AG04450 (cell line): ENCODE data around the gene TULP4. TPM values are rescaled to one million over a fixed set of nuclear protein-coding genes. Genes with fewer than 3 reads are reported as not detected.

Source experiments
- CTCF ChIA-PET: fragments of 300-600, 350-600 bp; formaldehyde crosslinking; extraction: SDS; loops from one replicate; lab custom pipeline; 2022; ENCODE audit warnings: antibody characterized with exemption, inconsistent platforms; lab: Charles Lee
- POLR2A ChIA-PET: fragments of 350-600 bp; formaldehyde crosslinking; extraction: SDS; loops from one replicate; lab custom pipeline; 2021; ENCODE audit warnings: antibody characterized with exemption, inconsistent platforms; lab: Yijun Ruan, JAX
- DNase-seq: peaks from one replicate; pipeline ENCODE4 v3.0.0-alpha.2; 2011; ENCODE audit warnings: low read depth, low spot score
- H3K27ac ChIP-seq: one replicate; pipeline ENCODE4 v1.5.1; 2012; ENCODE audit warnings: low read depth, low read length, control low read depth
- H3K27me3 ChIP-seq: one replicate; pipeline ENCODE4 v1.6.0; 2012; ENCODE audit warnings: low read length; ENCODE audit not compliant: control insufficient read depth, insufficient read depth
- H3K4me3 ChIP-seq: 2 replicates; pipeline ENCODE4 v1.5.1; 2011; ENCODE audit warnings: mild to moderate bottlenecking, low read depth, low read length, control low read depth
- H3K9me3 ChIP-seq: 2 replicates; pipeline ENCODE4 v1.5.1; 2012; ENCODE audit warnings: low read length; ENCODE audit not compliant: control insufficient read depth, insufficient read depth
- polyA plus RNA-seq: library from polyadenylated mRNA; depleted of rRNA; stranded (reverse); fragments of >200 nt; gene quantifications from 2 replicates; pipeline ENCODE4 v1.2.3, GENCODE V29; 2011
- TF ChIP-seq, protein P1 (sequence below): IDR thresholded peaks from 2 replicates; pipeline ENCODE4 v1.5.1; 2011; ENCODE audit warnings: low read depth, low read length, control low read depth, inconsistent platforms

Gene TULP4
- polyA plus RNA-seq, 1 experiment: 15.9 TPM

- no peak for DNase-seq
- no peaks in the 10 kb centered on the region for H3K27me3 ChIP-seq
- H3K27ac ChIP-seq: no peak overlapping the region
- H3K9me3 ChIP-seq: no peaks in the 10 kb centered on the region
- CTCF ChIA-PET: no interaction called here
- H3K4me3 ChIP-seq: no peak overlapping the region
- POLR2A ChIA-PET: no interaction called here
- TF ChIP-seq, protein P1, sequence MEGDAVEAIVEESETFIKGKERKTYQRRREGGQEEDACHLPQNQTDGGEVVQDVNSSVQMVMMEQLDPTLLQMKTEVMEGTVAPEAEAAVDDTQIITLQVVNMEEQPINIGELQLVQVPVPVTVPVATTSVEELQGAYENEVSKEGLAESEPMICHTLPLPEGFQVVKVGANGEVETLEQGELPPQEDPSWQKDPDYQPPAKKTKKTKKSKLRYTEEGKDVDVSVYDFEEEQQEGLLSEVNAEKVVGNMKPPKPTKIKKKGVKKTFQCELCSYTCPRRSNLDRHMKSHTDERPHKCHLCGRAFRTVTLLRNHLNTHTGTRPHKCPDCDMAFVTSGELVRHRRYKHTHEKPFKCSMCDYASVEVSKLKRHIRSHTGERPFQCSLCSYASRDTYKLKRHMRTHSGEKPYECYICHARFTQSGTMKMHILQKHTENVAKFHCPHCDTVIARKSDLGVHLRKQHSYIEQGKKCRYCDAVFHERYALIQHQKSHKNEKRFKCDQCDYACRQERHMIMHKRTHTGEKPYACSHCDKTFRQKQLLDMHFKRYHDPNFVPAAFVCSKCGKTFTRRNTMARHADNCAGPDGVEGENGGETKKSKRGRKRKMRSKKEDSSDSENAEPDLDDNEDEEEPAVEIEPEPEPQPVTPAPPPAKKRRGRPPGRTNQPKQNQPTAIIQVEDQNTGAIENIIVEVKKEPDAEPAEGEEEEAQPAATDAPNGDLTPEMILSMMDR: no peak
Observed at GRCh38 chr6:158415666-158416065, 103.4 kb downstream of the TULP4 start.

GRCh38 chr6:158416883-158417759, 104.9 kb downstream of the TULP4 start:
- Histone ChIP-seq H3K27ac (peak overlapping the region; percentile 41), H3K27me3 (no peaks in the 10 kb centered on the region), H3K9me3 (no peaks in the 10 kb centered on the region), H3K4me3 (no peak overlapping the region)
- DNase-seq: no peak
- POLR2A ChIA-PET: interaction anchor here (0.6 kb wide), 1 partner anchor 43 kb away, joined by 4 read pairs; no protein-coding TSS in a partner anchor
- CTCF ChIA-PET: interaction anchor here (0.7 to 1.4 kb wide), 3 partner anchors 32 to 196 kb away, joined by 3 to 6 read pairs (median 4); no protein-coding TSS in a partner anchor
- TF ChIP-seq, protein P1: no peak

DNA sequence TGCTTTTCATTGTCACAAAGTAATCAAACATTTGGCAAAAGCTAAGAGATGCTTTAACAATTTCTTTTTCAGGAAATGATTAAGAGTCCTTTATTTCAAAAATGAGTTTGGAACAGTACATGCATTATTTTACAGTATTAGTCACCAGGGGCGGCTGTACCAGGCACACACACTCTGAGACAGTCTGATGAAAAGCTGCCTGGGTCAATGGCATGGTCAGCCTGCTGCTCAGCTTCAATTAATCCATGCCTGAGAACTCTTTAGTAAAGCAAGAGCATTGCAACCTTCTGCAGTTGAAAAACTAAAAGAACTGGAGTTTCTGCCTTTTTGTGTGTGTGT, 105.5 kb downstream of the TULP4 start:
- H3K27me3 ChIP-seq: no peaks in the 10 kb centered on the region
- TF ChIP-seq, protein P1: no peak
- H3K4me3 ChIP-seq: no peak overlapping the region
- H3K9me3 ChIP-seq: peaks cover 2% of the 10 kb centered on the region; the same call in 1 of the 2 replicates
- ChIA-PET POLR2A (interaction anchor here (0.6 kb wide), 1 partner anchor 44 kb away, joined by 4 read pairs; no protein-coding TSS in a partner anchor), CTCF (interaction anchor here (1.2 to 1.4 kb wide), 2 partner anchors 188 to 197 kb away, joined by 4 to 6 read pairs; no protein-coding TSS in a partner anchor)
- DNase-seq: no peak
- no peak overlapping the region for H3K27ac ChIP-seq

DNA sequence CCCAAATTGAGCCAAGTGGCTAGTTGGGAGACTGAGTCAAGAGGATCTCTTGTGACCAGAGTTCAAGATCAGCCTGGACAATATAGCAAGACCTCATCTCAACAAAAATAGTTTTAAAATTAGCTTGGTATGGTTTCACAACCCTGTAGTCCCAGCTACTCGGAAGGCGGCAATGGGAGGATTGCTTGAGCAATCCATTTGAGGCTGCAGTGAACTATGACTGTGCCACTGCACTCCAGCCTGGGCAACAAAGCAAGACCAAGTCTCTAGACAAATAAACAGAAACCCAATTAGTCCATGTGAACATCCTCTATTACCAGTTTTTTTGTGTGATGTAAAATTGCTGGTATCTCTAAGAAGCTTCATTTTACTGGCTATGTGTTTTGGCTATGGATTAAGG, 106.2 kb downstream of the TULP4 start:
- Histone ChIP-seq H3K4me3 (no peak overlapping the region), H3K9me3 (peaks cover 4% of the 10 kb centered on the region; the same call in 1 of the 2 replicates), H3K27ac (no peak overlapping the region), H3K27me3 (no peaks in the 10 kb centered on the region)
- no peak for DNase-seq
- ChIA-PET POLR2A (no interaction called here), CTCF (interaction anchor here (1.4 kb wide), 1 partner anchor 198 kb away, joined by 6 read pairs; no protein-coding TSS in a partner anchor)
- TF ChIP-seq, protein P1: no peak
